Amniotic stem cell (primary cell): ENCODE data around the gene NHLRC2.
"Not testable (repeated sequence)": the region's sequence is repeated elsewhere in the genome, so short reads cannot be mapped to it uniquely, and the experiment has no call there.

ENCODE experiments used
- DNase-seq: peaks from one replicate; lab custom pipeline; 2025; lab: John Stamatoyannopoulos, UW

Gene NHLRC2

GRCh38 chr10:113943196-113943595 is 88.7 kb downstream of the NHLRC2 start:
- not testable (repeated sequence) for DNase-seq

GRCh38 chr10:113945075-113945686 is 90.7 kb downstream of the NHLRC2 start:
- no peak for DNase-seq

GRCh38 chr10:113945687-113946085 is 91.2 kb downstream of the NHLRC2 start:
- DNase-seq: no peak

GRCh38 chr10:113947184-113948041 is 93.0 kb downstream of the NHLRC2 start:
- DNase-seq: no peak

GRCh38 chr10:113948048-113948447 is 93.6 kb downstream of the NHLRC2 start:
- DNase-seq: no peak

- DNase-seq: no peak
Observed at GRCh38 chr10:113950268-113950667, 95.8 kb downstream of the NHLRC2 start.

GRCh38 chr10:113953505-113954272 is 99.2 kb downstream of the NHLRC2 start:
- DNase-seq: no peak

GRCh38 chr10:113954409-113954808 is 99.9 kb downstream of the NHLRC2 start:
- no peak for DNase-seq

GRCh38 chr10:113957013-113957412 is 102.6 kb downstream of the NHLRC2 start:
- peak; percentile 61 for DNase-seq

- DNase-seq: peak; percentile 92
Observed at GRCh38 chr10:113958631-113959382, 104.3 kb downstream of the NHLRC2 start.

GRCh38 chr10:113959383-113959760 is 104.9 kb downstream of the NHLRC2 start:
- no peak for DNase-seq

GRCh38 chr10:113960617-113961181 is 106.2 kb downstream of the NHLRC2 start:
- DNase-seq: no peak

GRCh38 chr10:113961182-113962031 is 106.9 kb downstream of the NHLRC2 start:
- DNase-seq: no peak

- no peak for DNase-seq
Observed at GRCh38 chr10:113965077-113965476, 110.6 kb downstream of the NHLRC2 start.

- no peak for DNase-seq
Observed at GRCh38 chr10:113965683-113966082, 111.2 kb downstream of the NHLRC2 start.
